OCI-LY1 (cell line): Measurements from ENCODE around the gene TRIM25.

ENCODE experiments used
- H2AFZ ChIP-seq: fragments of 200-600 bp; sonication (generic), shearing (Covaris generic); 2 replicates; pipeline ENCODE4 v1.6.0; 2014; ENCODE audit warnings: antibody characterized with exemption, mild to moderate bottlenecking, low read length
- H3F3A ChIP-seq: fragments of 200-600 bp; sonication (generic), shearing (Covaris generic); 2 replicates; pipeline ENCODE4 v1.6.0; 2014; ENCODE audit warnings: mild to moderate bottlenecking, antibody characterized with exemption, low read length, moderate library complexity; ENCODE audit not compliant: insufficient read depth
- H3K27ac ChIP-seq: fragments of 200-600 bp; sonication (generic); 2 replicates; pipeline ENCODE4 v1.5.1; 2014; ENCODE audit warnings: low read length, mixed run types, mild to moderate bottlenecking, low read depth; ENCODE audit not compliant: poor library complexity, severe bottlenecking
- H3K27me3 ChIP-seq: fragments of 200-600 bp; sonication (generic); 2 replicates; pipeline ENCODE4 v1.6.0; 2014; ENCODE audit warnings: antibody characterized with exemption, mild to moderate bottlenecking, low read length, moderate library complexity; ENCODE audit not compliant: insufficient read depth
- H3K36me3 ChIP-seq: fragments of 200-600 bp; sonication (generic); 2 replicates; pipeline ENCODE4 v1.6.1; 2014; ENCODE audit warnings: mild to moderate bottlenecking, antibody characterized with exemption, low read length, moderate library complexity, mixed read lengths; ENCODE audit not compliant: insufficient read depth
- H3K4me1 ChIP-seq: fragments of 200-600 bp; sonication (generic); 2 replicates; pipeline ENCODE4 v1.5.1; 2014; ENCODE audit warnings: mild to moderate bottlenecking, low read length, moderate library complexity; ENCODE audit not compliant: insufficient read depth, severe bottlenecking
- H3K4me2 ChIP-seq: fragments of 200-600 bp; sonication (generic), shearing (Covaris generic); 2 replicates; pipeline ENCODE4 v1.6.1; 2014; ENCODE audit warnings: low read length
- H3K4me3 ChIP-seq: fragments of 200-600 bp; sonication (generic); 2 replicates; pipeline ENCODE4 v1.5.1; 2014; ENCODE audit warnings: low read length, low read depth, mild to moderate bottlenecking, mixed read lengths; ENCODE audit not compliant: poor library complexity, severe bottlenecking
- H3K79me2 ChIP-seq: fragments of 200-600 bp; shearing (Covaris generic); 2 replicates; pipeline ENCODE4 v1.6.1; 2016; ENCODE audit warnings: mixed run types, low read length, mixed read lengths; ENCODE audit not compliant: insufficient read depth
- H3K9ac ChIP-seq: fragments of 200-600 bp; sonication (generic), shearing (Covaris generic); 2 replicates; pipeline ENCODE4 v1.6.1; 2014; ENCODE audit warnings: mild to moderate bottlenecking, low read length, mixed read lengths
- H3K9me2 ChIP-seq: fragments of 200-600 bp; sonication (generic), shearing (Covaris generic); 2 replicates; pipeline ENCODE4 v1.6.1; 2014; ENCODE audit warnings: low read depth, mild to moderate bottlenecking, low read length, mixed read lengths
- H3K9me3 ChIP-seq: fragments of 200-600 bp; shearing (Covaris generic); 2 replicates; pipeline ENCODE4 v1.6.1; 2014; ENCODE audit warnings: low read length, mixed read lengths
- H4K20me1 ChIP-seq: fragments of 200-600 bp; sonication (generic), shearing (Covaris generic); 2 replicates; pipeline ENCODE4 v1.6.0; 2016; ENCODE audit warnings: mild to moderate bottlenecking, low read length; ENCODE audit not compliant: insufficient read depth
- EZH2 ChIP-seq: fragments of 200-600 bp; sonication (generic), shearing (Covaris generic); IDR thresholded peaks from 2 replicates; pipeline ENCODE4 v1.8.0; 2017; ENCODE audit warnings: borderline replicate concordance, mixed run types, mild to moderate bottlenecking, antibody characterized with exemption, low read length, moderate library complexity, mixed read lengths
- TF ChIP-seq, protein P1 (sequence below): fragments of 200-600 bp; sonication (generic), shearing (Covaris generic); IDR thresholded peaks from 2 replicates; pipeline ENCODE4 v1.5.1; 2017; ENCODE audit warnings: mild to moderate bottlenecking, antibody characterized with exemption, low read length, moderate library complexity, mixed read lengths

TRIM25 gene

DNA sequence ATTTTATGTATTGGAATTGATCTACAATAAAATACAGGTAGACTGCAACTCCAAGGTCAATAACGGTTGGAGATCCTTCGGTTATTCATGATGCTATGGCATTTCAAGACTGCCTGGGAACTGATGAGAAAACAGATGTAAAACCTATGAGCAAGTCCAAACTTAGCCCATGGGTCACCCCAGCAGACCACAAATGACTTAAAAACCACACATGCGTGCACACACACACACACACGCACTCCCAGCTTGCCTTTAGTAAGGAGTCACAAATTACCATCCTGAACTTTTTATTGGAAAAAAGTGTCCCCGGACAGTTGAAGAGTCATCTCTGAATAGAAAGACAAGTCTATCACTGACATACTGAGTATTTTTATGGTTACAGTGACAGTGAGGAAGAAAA is 26.7 kb downstream of the TRIM25 start:
- no peaks in the 10 kb centered on the region for H3K27me3 ChIP-seq
- H3K9ac ChIP-seq, result no peak overlapping the region
- no peaks in the 10 kb centered on the region for H3K79me2 ChIP-seq
- H2AFZ ChIP-seq, result no peak overlapping the region
- H3K4me3 ChIP-seq, result no peak overlapping the region
- H3K9me2 ChIP-seq, result no peaks in the 10 kb centered on the region
- H3K4me1 ChIP-seq, result no peaks in the 10 kb centered on the region
- H3K9me3 ChIP-seq, result peaks cover 3% of the 10 kb centered on the region; the same call in 1 of the 2 replicates
- TF ChIP-seq, protein P1, sequence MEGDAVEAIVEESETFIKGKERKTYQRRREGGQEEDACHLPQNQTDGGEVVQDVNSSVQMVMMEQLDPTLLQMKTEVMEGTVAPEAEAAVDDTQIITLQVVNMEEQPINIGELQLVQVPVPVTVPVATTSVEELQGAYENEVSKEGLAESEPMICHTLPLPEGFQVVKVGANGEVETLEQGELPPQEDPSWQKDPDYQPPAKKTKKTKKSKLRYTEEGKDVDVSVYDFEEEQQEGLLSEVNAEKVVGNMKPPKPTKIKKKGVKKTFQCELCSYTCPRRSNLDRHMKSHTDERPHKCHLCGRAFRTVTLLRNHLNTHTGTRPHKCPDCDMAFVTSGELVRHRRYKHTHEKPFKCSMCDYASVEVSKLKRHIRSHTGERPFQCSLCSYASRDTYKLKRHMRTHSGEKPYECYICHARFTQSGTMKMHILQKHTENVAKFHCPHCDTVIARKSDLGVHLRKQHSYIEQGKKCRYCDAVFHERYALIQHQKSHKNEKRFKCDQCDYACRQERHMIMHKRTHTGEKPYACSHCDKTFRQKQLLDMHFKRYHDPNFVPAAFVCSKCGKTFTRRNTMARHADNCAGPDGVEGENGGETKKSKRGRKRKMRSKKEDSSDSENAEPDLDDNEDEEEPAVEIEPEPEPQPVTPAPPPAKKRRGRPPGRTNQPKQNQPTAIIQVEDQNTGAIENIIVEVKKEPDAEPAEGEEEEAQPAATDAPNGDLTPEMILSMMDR, result no peak
- no peak for TF ChIP-seq EZH2
- H3K4me2 ChIP-seq, result no peak overlapping the region
- no peaks in the 10 kb centered on the region for H3F3A ChIP-seq
- peaks cover 51% of the 10 kb centered on the region for H3K36me3 ChIP-seq
- H4K20me1 ChIP-seq, result no peaks in the 10 kb centered on the region
- no peak overlapping the region for H3K27ac ChIP-seq

DNA sequence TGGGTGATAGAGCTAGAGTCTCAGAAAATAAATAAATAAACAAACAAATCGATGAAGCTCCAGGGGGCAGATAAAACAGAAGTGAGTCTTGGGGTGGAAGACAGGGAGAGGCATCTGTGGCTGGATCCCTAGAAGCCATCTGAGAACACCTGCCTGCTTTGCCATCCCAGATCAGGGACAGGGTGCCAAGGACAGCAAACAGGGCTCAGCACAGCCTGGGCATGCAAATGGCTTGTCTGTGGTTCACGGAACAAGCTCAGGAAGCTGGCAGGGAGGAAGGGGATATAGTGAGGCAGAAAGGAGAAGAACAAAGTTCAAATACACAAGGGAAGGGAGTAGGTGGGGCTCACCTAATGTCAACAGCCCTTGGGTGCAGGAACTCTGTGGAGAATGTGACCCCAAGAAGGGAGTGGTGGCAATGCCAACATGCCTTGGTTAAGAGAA is 27.5 kb downstream of the TRIM25 start:
- Histone ChIP-seq H3K9me2 (no peaks in the 10 kb centered on the region), H3K4me2 (no peak overlapping the region), H3K27ac (no peak overlapping the region), H3K79me2 (no peaks in the 10 kb centered on the region), H2AFZ (no peak overlapping the region), H3K9ac (no peak overlapping the region), H3K4me3 (no peak overlapping the region), H3K27me3 (no peaks in the 10 kb centered on the region), H3K9me3 (peaks cover 3% of the 10 kb centered on the region; the same call in 1 of the 2 replicates), H3F3A (no peaks in the 10 kb centered on the region), H3K36me3 (peaks cover 44% of the 10 kb centered on the region), H3K4me1 (no peaks in the 10 kb centered on the region), H4K20me1 (no peaks in the 10 kb centered on the region)
- TF ChIP-seq, protein P1, result no peak
- TF ChIP-seq EZH2, result no peak

DNA sequence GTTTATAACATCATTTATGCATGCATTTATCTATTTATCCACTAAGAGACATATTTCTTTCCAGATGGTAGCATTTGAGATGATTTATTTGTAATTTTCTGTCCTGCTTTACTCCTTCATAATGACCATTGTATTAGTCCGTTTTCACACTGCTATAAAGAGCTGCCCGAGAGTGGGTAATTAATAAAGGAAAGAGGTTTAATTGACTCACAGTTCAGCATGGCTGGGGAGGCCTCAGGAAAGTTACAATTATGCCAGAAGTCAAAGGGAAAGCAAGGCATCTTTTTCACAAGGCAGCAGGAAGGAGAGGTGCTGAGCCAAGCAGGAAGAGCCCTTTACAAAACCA is 28.6 kb downstream of the TRIM25 start:
- peaks cover 3% of the 10 kb centered on the region; the same call in 1 of the 2 replicates for H3K9me3 ChIP-seq
- no peaks in the 10 kb centered on the region for H4K20me1 ChIP-seq
- no peaks in the 10 kb centered on the region for H3K79me2 ChIP-seq
- H3K27me3 ChIP-seq, result no peaks in the 10 kb centered on the region
- no peak for TF ChIP-seq EZH2
- no peak overlapping the region for H3K27ac ChIP-seq
- H3K36me3 ChIP-seq, result peaks cover 33% of the 10 kb centered on the region
- H2AFZ ChIP-seq, result no peak overlapping the region
- H3K4me2 ChIP-seq, result no peak overlapping the region
- no peak overlapping the region for H3K4me3 ChIP-seq
- no peaks in the 10 kb centered on the region for H3K9me2 ChIP-seq
- H3K9ac ChIP-seq, result no peak overlapping the region
- H3K4me1 ChIP-seq, result no peaks in the 10 kb centered on the region
- H3F3A ChIP-seq, result no peaks in the 10 kb centered on the region
